ENCODE data around the gene PRDM15. TPM values are rescaled to one million over a fixed set of nuclear protein-coding genes. Genes with fewer than 3 reads are reported as not detected.

The PRDM15 gene
- total RNA-seq, 1 donor from 2014 or later: 2.9 TPM

DNA sequence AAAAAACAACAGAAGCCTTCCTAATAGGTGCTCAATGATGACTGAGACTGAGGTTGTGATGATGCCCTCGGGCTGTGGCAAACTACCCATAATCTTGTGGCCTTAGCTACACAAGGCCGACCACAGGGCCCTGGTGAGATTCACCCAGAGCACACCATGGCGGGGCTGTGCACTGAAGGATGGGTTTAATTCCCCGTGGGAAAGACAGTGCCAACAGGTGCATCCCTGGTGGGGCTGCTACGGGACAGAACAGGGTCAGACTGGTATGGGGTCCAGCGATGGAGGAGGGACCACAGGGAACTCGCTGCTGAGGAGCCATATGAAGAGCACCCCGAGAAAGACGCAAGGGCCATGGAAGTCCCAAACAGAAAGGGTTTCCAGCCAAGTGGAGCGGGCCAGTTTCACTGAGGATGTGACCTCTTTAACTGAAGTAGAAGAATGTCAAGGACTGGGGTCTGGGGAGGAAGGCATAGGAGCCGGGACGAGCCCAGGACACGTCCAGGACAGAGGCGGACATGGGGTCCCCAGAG, 21.3 kb downstream of the PRDM15 start:
- TF ChIP-seq, protein P1, sequence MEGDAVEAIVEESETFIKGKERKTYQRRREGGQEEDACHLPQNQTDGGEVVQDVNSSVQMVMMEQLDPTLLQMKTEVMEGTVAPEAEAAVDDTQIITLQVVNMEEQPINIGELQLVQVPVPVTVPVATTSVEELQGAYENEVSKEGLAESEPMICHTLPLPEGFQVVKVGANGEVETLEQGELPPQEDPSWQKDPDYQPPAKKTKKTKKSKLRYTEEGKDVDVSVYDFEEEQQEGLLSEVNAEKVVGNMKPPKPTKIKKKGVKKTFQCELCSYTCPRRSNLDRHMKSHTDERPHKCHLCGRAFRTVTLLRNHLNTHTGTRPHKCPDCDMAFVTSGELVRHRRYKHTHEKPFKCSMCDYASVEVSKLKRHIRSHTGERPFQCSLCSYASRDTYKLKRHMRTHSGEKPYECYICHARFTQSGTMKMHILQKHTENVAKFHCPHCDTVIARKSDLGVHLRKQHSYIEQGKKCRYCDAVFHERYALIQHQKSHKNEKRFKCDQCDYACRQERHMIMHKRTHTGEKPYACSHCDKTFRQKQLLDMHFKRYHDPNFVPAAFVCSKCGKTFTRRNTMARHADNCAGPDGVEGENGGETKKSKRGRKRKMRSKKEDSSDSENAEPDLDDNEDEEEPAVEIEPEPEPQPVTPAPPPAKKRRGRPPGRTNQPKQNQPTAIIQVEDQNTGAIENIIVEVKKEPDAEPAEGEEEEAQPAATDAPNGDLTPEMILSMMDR (IDR thresholded peaks at IDR 0.05; ENCODE audit: borderline replicate concordance): no peak
- Histone ChIP-seq H3K36me3 (peaks cover 58% of the 10 kb centered on the region), H3K4me1 (no peaks in the 10 kb centered on the region), H3K9me3 (replicated peaks) (no peaks in the 10 kb centered on the region), H3K27me3 (ENCODE audit: low read depth) (no peaks in the 10 kb centered on the region), H3K27ac (replicated peaks) (no peak overlapping the region), H3K4me3 (no peak overlapping the region)
- no peak for DNase-seq
- intact Hi-C loops (cut with micrococcal nuclease): no loop called here

DNA sequence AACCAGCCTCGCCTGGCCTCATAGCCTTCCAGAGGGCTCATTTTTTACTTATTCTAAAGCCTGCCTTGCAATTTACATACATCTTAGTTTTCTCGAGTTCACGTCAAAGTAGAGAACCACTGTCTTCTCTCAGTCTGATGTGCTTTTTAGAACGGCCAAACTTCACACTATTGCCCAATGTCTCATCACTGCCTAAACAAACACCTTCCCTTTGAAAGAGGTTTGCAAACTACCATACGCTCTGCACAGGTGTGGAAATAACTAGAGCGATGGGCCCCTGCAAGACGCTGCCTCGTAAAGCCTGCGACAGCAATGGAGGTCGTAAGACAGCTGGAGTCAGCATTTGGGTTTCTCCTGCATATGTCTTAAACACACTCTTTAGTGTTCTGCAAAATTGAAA, 22.6 kb downstream of the PRDM15 start:
- H3K9me3 ChIP-seq (replicated peaks): no peaks in the 10 kb centered on the region
- intact Hi-C loops (cut with micrococcal nuclease): no loop called here
- no peak overlapping the region for H3K27ac ChIP-seq (replicated peaks)
- H3K36me3 ChIP-seq: peaks cover 60% of the 10 kb centered on the region
- TF ChIP-seq, protein P1 (IDR thresholded peaks at IDR 0.05; ENCODE audit: borderline replicate concordance): no peak
- H3K4me1 ChIP-seq: no peaks in the 10 kb centered on the region
- H3K27me3 ChIP-seq (ENCODE audit: low read depth): no peaks in the 10 kb centered on the region
- no peak for DNase-seq
- H3K4me3 ChIP-seq: no peak overlapping the region

DNA sequence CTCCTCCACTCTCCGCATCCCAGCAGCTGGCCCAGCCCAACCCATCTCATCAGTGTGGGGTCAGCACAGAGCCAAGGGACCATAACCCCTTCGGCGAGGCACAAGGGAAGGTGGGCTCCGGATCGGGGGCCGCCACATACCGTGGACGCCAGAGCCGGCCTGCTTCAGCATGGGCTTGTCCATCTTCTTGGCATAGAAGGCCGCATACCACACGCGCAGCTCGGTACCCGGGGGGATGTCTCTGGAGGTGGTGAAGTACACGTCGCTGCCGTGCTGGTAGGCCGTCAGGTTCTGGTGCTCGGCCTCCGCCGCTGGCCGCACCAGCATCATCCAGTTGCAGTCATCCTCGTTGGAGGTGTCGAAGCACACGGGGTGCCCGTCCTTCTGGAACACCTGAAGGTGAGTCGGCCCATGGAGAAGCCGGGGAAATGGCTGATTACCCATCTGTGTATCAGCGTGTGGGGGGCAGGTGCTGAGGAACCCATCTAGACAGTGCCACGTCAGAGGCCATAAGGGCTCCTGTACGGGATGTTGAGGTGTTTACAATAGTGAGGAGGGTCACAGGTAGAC, 24.6 kb downstream of the PRDM15 start:
- Histone ChIP-seq H3K27ac (replicated peaks) (no peak overlapping the region), H3K9me3 (replicated peaks) (no peaks in the 10 kb centered on the region), H3K4me1 (no peaks in the 10 kb centered on the region), H3K27me3 (ENCODE audit: low read depth) (no peaks in the 10 kb centered on the region), H3K4me3 (no peak overlapping the region), H3K36me3 (peaks cover 64% of the 10 kb centered on the region)
- TF ChIP-seq, protein P1 (IDR thresholded peaks at IDR 0.05; ENCODE audit: borderline replicate concordance): no peak
- DNase-seq: no peak
- intact Hi-C loops (cut with micrococcal nuclease): no loop called here

DNA sequence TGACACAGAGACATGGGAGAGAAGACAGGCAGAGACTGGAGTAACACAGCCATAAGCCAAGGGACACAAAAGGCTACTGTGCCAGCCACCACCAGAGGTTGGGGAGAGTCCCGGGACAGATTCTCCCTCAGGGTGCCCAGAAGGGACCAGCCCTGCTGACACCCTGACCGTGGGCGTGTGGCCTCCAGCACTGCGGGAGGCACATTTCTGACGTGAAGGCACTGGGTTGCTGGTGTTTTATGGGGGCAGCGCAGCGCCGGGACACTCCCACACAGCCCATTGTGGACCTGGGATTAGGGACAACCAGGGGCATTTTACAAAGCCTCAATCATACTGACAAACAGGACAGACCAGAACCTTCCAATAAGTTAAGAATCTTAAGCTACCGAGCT, 26.2 kb downstream of the PRDM15 start:
- intact Hi-C loops (cut with micrococcal nuclease): no loop called here
- no peaks in the 10 kb centered on the region for H3K4me1 ChIP-seq
- peaks cover 51% of the 10 kb centered on the region for H3K36me3 ChIP-seq
- DNase-seq: no peak
- H3K27ac ChIP-seq (replicated peaks): no peak overlapping the region
- no peaks in the 10 kb centered on the region for H3K9me3 ChIP-seq (replicated peaks)
- TF ChIP-seq, protein P1 (IDR thresholded peaks at IDR 0.05; ENCODE audit: borderline replicate concordance): no peak
- no peaks in the 10 kb centered on the region for H3K27me3 ChIP-seq (ENCODE audit: low read depth)
- H3K4me3 ChIP-seq: no peak overlapping the region

DNA sequence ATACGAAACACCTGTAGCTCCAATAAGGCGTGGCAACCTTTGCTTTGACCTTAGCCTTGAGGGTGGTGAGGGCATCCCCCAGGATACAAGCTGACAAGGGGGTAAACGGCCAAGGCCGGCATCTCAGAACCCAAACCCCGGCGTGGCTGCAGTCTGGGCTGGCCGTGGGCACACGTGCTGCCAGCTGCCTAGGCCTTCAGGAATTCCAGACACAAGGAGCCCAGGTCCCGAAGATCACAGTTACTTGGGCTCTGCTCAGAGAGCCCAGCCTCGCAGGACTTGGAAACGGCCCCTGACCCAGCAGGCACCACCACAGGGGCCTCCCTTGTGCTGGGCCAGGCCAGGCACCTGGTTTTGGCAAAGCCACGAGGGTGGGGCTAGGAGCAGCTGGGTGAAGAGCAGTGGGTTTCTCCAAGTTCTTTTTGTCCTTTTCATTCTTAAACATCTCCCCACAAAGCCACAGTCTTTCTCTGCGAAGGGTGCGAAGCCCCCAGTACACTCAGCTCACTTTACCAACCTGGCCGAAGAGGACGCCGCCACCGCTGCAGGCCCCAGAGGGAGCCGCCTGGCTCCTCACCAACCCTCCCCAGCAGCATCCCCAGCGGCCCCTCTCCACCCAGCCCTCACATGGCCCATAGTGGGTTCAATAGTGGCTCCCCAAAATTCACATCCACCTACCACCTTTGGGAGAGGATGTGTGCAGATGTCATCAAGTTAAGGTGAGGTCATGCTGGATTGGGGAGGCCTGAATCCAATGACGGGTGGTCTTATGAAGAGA, 26.8 kb downstream of the PRDM15 start:
- no peaks in the 10 kb centered on the region for H3K9me3 ChIP-seq (replicated peaks)
- TF ChIP-seq, protein P1 (IDR thresholded peaks at IDR 0.05; ENCODE audit: borderline replicate concordance): no peak
- no peak overlapping the region for H3K27ac ChIP-seq (replicated peaks)
- H3K27me3 ChIP-seq (ENCODE audit: low read depth): no peaks in the 10 kb centered on the region
- peaks cover 49% of the 10 kb centered on the region for H3K36me3 ChIP-seq
- intact Hi-C loops (cut with micrococcal nuclease): no loop called here
- H3K4me3 ChIP-seq: no peak overlapping the region
- DNase-seq: no peak
- no peaks in the 10 kb centered on the region for H3K4me1 ChIP-seq
